ENCODE measurements around the gene MUC2.

DNA sequence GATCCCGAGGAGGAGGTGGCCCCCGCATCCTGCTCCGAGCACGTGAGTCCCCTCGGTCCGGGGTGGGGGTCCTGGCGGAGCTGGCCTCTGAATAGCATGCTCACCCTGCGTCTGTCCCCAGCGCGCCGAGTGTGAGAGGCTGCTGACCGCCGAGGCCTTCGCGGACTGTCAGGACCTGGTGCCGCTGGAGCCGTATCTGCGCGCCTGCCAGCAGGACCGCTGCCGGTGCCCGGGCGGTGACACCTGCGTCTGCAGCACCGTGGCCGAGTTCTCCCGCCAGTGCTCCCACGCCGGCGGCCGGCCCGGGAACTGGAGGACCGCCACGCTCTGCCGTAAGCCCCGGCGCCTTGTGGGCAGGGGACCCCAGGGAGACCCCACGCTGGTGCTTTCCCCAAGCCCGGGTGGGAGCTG, 3.5 kb downstream of the MUC2 start:
- TF ChIP-seq, protein P1, sequence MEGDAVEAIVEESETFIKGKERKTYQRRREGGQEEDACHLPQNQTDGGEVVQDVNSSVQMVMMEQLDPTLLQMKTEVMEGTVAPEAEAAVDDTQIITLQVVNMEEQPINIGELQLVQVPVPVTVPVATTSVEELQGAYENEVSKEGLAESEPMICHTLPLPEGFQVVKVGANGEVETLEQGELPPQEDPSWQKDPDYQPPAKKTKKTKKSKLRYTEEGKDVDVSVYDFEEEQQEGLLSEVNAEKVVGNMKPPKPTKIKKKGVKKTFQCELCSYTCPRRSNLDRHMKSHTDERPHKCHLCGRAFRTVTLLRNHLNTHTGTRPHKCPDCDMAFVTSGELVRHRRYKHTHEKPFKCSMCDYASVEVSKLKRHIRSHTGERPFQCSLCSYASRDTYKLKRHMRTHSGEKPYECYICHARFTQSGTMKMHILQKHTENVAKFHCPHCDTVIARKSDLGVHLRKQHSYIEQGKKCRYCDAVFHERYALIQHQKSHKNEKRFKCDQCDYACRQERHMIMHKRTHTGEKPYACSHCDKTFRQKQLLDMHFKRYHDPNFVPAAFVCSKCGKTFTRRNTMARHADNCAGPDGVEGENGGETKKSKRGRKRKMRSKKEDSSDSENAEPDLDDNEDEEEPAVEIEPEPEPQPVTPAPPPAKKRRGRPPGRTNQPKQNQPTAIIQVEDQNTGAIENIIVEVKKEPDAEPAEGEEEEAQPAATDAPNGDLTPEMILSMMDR (conservative IDR thresholded peaks at IDR 0.05; ENCODE audit: low read length): no peak
- TF ChIP-seq EZH2phosphoT487 (IDR thresholded peaks at IDR 0.05; ENCODE audit: borderline replicate concordance): no peak
